RWPE2 (cell line): ENCODE results near the gene VAMP4.

ENCODE experiments used
- ATAC-seq: fragments of 200-7000 bp; cut with Tn5 transposase; 3 replicates; pipeline ENCODE4 v1.9.1; 2021; ENCODE audit warnings: low read depth
- DNase-seq: peaks from one replicate; pipeline ENCODE4 v3.0.0-alpha.2; 2020; ENCODE audit warnings: low spot score
- H3K27ac ChIP-seq: fragments of 450-650 bp; 2 replicates; pipeline ENCODE4 v1.5.1; 2017; ENCODE audit warnings: mild to moderate bottlenecking; ENCODE audit not compliant: poor library complexity, severe bottlenecking
- H3K27me3 ChIP-seq: fragments of 250-450 bp; sonication (Bioruptor Pico); 2 replicates; pipeline ENCODE4 v1.5.1; 2021; ENCODE audit warnings: mild to moderate bottlenecking, moderate library complexity; ENCODE audit not compliant: insufficient read depth, poor library complexity, severe bottlenecking
- H3K36me3 ChIP-seq: fragments of 250-450 bp; sonication (Bioruptor Pico); 2 replicates; pipeline ENCODE4 v1.5.1; 2020; ENCODE audit warnings: low read depth, mild to moderate bottlenecking, moderate library complexity
- H3K4me1 ChIP-seq: fragments of 250-450 bp; sonication (Bioruptor Pico); 2 replicates; pipeline ENCODE4 v1.5.1; 2021; ENCODE audit warnings: mild to moderate bottlenecking, moderate library complexity; ENCODE audit not compliant: insufficient read depth, poor library complexity, severe bottlenecking
- H3K4me3 ChIP-seq: fragments of 250-450 bp; sonication (Bioruptor Pico); 2 replicates; pipeline ENCODE4 v1.5.1; 2021; ENCODE audit warnings: mild to moderate bottlenecking, moderate library complexity; ENCODE audit not compliant: severe bottlenecking
- H3K9me3 ChIP-seq: fragments of 250-450 bp; sonication (Bioruptor Pico); 2 replicates; pipeline ENCODE4 v1.5.1; 2021; ENCODE audit warnings: mild to moderate bottlenecking, moderate library complexity; ENCODE audit not compliant: severe bottlenecking
- TF ChIP-seq, protein P1 (sequence below): fragments of 450-650 bp; IDR thresholded peaks from one replicate; pipeline ENCODE4 v1.5.1; 2017; ENCODE audit warnings: mild to moderate bottlenecking, moderate library complexity; ENCODE audit not compliant: poor library complexity, severe bottlenecking

VAMP4 gene

DNA sequence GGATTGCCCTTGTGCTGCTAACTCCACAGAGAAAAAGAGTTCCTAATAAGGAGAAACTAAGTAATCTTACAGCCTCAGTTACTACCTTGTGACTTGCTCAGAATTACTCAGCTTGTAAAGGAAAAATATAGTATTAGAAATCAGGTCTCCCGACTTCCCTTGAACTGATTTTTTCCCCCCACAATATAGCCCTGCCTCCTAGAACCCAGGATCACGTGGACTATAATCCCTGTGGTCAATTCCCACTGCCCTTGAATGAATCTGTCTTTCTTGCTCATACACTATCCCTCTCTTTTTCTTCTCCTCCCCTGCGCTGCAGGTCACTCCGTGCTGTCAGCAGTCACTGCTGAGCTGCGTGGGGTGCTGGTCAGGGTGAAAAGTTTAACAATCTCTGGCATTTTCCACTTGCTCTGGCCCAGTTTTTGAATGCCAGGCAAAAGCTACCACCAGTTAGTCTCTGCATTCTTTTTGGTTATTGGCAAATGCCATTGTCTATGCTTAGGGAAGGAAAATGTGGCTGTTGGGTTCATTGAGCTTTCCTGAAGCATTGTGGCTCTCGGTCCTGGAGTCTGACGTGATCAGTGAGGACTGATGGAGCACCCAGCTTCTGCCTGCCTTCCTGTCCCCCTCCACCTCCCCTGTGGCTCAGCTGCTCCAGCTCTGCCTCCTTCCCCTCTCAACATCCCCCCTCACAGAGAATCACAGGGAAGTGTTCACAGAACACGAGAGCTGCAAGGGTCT, 87.5 kb downstream of the VAMP4 start:
- Histone ChIP-seq H3K27ac (no peak overlapping the region), H3K4me1 (no peaks in the 10 kb centered on the region), H3K9me3 (no peaks in the 10 kb centered on the region), H3K36me3 (no peaks in the 10 kb centered on the region), H3K4me3 (no peak overlapping the region), H3K27me3 (no peaks in the 10 kb centered on the region)
- DNase-seq: no peak
- TF ChIP-seq, protein P1, sequence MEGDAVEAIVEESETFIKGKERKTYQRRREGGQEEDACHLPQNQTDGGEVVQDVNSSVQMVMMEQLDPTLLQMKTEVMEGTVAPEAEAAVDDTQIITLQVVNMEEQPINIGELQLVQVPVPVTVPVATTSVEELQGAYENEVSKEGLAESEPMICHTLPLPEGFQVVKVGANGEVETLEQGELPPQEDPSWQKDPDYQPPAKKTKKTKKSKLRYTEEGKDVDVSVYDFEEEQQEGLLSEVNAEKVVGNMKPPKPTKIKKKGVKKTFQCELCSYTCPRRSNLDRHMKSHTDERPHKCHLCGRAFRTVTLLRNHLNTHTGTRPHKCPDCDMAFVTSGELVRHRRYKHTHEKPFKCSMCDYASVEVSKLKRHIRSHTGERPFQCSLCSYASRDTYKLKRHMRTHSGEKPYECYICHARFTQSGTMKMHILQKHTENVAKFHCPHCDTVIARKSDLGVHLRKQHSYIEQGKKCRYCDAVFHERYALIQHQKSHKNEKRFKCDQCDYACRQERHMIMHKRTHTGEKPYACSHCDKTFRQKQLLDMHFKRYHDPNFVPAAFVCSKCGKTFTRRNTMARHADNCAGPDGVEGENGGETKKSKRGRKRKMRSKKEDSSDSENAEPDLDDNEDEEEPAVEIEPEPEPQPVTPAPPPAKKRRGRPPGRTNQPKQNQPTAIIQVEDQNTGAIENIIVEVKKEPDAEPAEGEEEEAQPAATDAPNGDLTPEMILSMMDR: no peak
- no peak for ATAC-seq

DNA sequence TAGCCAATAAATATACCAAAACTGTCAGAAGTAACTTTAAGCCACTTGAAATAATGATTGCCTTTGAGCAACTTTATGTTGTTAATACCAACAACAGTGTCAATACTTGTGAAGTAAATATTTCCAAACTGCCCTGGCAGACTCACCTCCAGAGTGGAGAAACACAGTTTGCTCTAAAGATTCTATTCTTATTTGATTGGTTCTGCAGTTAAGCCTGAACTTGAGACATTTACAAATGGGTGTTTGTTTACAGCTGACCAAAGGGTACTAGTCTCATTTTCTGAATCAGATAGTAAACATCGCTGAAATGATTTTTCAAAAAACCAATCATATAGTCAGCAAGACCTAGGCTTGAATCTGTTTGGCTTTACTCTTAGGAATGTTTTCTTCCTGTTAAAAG, 88.1 kb downstream of the VAMP4 start:
- H3K9me3 ChIP-seq: no peaks in the 10 kb centered on the region
- no peaks in the 10 kb centered on the region for H3K27me3 ChIP-seq
- ATAC-seq (no peak), DNase-seq (no peak)
- TF ChIP-seq, protein P1: no peak
- no peaks in the 10 kb centered on the region for H3K36me3 ChIP-seq
- no peak overlapping the region for H3K27ac ChIP-seq
- H3K4me1 ChIP-seq: no peaks in the 10 kb centered on the region
- no peak overlapping the region for H3K4me3 ChIP-seq

DNA sequence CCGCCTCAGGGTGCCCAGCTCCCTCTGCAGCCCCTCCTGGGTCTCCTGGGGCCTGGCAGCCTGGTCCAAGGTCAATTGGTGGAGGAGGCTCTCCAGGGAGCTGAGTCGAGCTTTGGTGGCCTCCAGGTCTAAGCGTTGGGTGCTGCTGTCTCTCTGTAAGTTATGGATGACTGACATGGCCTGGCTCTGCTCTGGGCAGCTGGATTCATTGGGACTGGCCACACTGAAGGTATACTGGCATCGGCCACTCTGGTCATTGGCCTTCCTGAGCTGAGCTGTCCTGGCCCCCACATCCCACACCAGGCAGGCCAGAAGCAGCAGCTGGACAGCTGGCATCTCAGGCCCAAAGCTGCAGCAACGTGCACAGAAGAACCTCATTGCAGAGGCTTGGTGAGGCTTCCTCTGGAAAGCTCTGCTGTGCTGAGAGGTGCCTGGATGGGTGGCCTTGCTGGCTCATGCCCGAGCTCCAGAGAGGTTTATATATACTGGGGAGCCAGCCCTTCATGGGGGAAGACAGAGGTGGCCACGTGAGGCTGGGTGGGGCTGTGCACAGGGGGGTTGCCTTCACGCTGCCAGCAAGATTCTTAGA, 89.5 kb downstream of the VAMP4 start, which contains the start of gene MYOC:
Gene MYOC (minus strand): TSS at position 455 of the 589 bp plus-strand sequence. CDS start 77 bp downstream, at position 378.
- H3K36me3 ChIP-seq: no peaks in the 10 kb centered on the region
- H3K27ac ChIP-seq: no peak within 1 kb of the TSS
- no peaks in the 10 kb centered on the region for H3K4me1 ChIP-seq
- H3K27me3 ChIP-seq: no peaks in the 10 kb centered on the region
- DNase-seq: no peak
- TF ChIP-seq, protein P1: no peak
- H3K9me3 ChIP-seq: no peaks in the 10 kb centered on the region
- ATAC-seq: no peak
- H3K4me3 ChIP-seq: no peak within 1 kb of the TSS
